Measurements from ENCODE around the gene MACROD1. TPM values are rescaled to one million over a fixed set of nuclear protein-coding genes. Genes with fewer than 3 reads are reported as not detected.

The MACROD1 gene
- total and polyA plus RNA-seq, 9 of the 15 experiments (the other 6 are each of a cell fraction or from before 2014, with no cell fraction given) = 1.1 to 60.0 (median 26.4) TPM

DNA sequence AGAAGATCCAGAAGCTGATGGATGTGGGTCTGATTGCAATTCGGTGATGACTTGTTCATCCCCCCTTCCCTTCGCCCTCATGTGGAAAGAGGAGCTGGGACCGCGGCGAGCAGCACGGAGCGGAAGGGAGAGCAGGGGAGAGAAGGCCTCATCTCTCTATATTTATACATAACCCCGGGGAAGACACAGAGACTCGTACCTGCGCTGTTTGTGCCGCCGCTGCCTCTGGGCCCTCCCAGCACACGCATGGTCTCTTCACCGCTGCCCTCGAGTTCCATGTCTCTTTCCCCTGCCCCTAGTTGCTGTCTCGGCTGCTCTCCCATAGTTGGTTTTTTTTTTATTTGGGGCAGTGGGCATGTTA, 38.1 kb upstream of the MACROD1 start:
- H3K9ac ChIP-seq (ENCODE audit: insufficient read depth in 1 of 2, low read depth in 2 of 2, low read length in 2 of 2) = peak overlapping the region in 1 of 2 experiments; percentile 49; a peak in 2 of 4 replicates
- no peak for FAIRE-seq
- ChIA-PET CTCF (ENCODE audit: low intra/inter-chr PET ratio) (interaction anchor here (0.7 to 1.8 kb wide), 4 partner anchors 65 to 163 kb away, joined by 4 to 11 read pairs (median 8); no protein-coding TSS in a partner anchor), POLR2A (interaction anchor here (0.6 to 8.2 kb wide), 9 partner anchors 13 to 153 kb away, joined by 3 to 77 read pairs (median 6); partner anchors contain the start of genes CATSPERZ, ESRRA, NUDT22 and TRPT1)
- in situ Hi-C loops (cut with MboI) = no loop called here
- no peak overlapping the region for H3K4me3 ChIP-seq
- H3K36me3 ChIP-seq (ENCODE audit: control insufficient read depth, insufficient read depth, low read length) = peaks cover 86% of the 10 kb centered on the region
- H2AFZ ChIP-seq (ENCODE audit: low read depth, low read length) = no peak overlapping the region
- H3K27me3 ChIP-seq (ENCODE audit: control insufficient read depth in 2 of 2, insufficient read depth in 2 of 2, low read length in 2 of 2) = no peaks in the 10 kb centered on the region
- H3K9me1 ChIP-seq (ENCODE audit: control insufficient read depth, insufficient read depth, low read length) = peaks cover 8% of the 10 kb centered on the region
- 86% methylated on average over 16 of the region's 16 CpGs for WGBS (ENCODE audit: insufficient coverage, low coverage, missing lambda C conversion rate)
- no peaks in the 10 kb centered on the region for H3K9me3 ChIP-seq (replicated peaks; ENCODE audit: control insufficient read depth, insufficient read depth, low read depth, low read length)
- DNase-seq (ENCODE audit: extremely low read depth in 1 of 4, low spot score in 3 of 4) = no peak
- H3K4me2 ChIP-seq (ENCODE audit: insufficient read depth, low read length) = no peak overlapping the region
- BruUV-seq (replicated peaks) = TSS peak; percentile 31
- peaks cover 35 to 55% of the 10 kb centered on the region in 2 experiments for H3K4me1 ChIP-seq (replicated peaks in 1 of 2; ENCODE audit: control insufficient read depth in 2 of 2, insufficient read depth in 2 of 2, low read length in 2 of 2)
- peaks cover 35% of the 10 kb centered on the region for H3K79me2 ChIP-seq (ENCODE audit: control insufficient read depth, insufficient read depth, low read length)
- no peaks in the 10 kb centered on the region; the same call in 1 of the 2 replicates for H4K20me1 ChIP-seq (replicated peaks; ENCODE audit: control insufficient read depth, insufficient read depth, low read length)
- ATAC-seq = no peak
- intact Hi-C loops (cut with micrococcal nuclease) = loop anchor here (1.0 kb wide), 2 partner anchors 66 to 100 kb away; no protein-coding TSS in a partner anchor
- H3K27ac ChIP-seq (ENCODE audit: extremely low read depth, low read depth, low read length) = peak overlapping the region; percentile 29; the same call in 2 of the 3 replicates
- TF ChIP-seq, protein P1, sequence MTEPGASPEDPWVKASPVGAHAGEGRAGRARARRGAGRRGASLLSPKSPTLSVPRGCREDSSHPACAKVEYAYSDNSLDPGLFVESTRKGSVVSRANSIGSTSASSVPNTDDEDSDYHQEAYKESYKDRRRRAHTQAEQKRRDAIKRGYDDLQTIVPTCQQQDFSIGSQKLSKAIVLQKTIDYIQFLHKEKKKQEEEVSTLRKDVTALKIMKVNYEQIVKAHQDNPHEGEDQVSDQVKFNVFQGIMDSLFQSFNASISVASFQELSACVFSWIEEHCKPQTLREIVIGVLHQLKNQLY (CRISPR knock-in tag; conservative IDR thresholded peaks at IDR 0.05) = no peak
- TF ChIP-seq ZNF717 (CRISPR knock-in tag; IDR thresholded peaks at IDR 0.05) = no peak
- TF ChIP-seq, protein P2, sequence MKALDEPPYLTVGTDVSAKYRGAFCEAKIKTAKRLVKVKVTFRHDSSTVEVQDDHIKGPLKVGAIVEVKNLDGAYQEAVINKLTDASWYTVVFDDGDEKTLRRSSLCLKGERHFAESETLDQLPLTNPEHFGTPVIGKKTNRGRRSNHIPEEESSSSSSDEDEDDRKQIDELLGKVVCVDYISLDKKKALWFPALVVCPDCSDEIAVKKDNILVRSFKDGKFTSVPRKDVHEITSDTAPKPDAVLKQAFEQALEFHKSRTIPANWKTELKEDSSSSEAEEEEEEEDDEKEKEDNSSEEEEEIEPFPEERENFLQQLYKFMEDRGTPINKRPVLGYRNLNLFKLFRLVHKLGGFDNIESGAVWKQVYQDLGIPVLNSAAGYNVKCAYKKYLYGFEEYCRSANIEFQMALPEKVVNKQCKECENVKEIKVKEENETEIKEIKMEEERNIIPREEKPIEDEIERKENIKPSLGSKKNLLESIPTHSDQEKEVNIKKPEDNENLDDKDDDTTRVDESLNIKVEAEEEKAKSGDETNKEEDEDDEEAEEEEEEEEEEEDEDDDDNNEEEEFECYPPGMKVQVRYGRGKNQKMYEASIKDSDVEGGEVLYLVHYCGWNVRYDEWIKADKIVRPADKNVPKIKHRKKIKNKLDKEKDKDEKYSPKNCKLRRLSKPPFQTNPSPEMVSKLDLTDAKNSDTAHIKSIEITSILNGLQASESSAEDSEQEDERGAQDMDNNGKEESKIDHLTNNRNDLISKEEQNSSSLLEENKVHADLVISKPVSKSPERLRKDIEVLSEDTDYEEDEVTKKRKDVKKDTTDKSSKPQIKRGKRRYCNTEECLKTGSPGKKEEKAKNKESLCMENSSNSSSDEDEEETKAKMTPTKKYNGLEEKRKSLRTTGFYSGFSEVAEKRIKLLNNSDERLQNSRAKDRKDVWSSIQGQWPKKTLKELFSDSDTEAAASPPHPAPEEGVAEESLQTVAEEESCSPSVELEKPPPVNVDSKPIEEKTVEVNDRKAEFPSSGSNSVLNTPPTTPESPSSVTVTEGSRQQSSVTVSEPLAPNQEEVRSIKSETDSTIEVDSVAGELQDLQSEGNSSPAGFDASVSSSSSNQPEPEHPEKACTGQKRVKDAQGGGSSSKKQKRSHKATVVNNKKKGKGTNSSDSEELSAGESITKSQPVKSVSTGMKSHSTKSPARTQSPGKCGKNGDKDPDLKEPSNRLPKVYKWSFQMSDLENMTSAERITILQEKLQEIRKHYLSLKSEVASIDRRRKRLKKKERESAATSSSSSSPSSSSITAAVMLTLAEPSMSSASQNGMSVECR (CRISPR knock-in tag; IDR thresholded peaks at IDR 0.05) = peak; percentile 32; the same call in 1 of the 2 replicates
- TF ChIP-seq HEY1 (CRISPR knock-in tag; IDR thresholded peaks at IDR 0.05; ENCODE audit: borderline replicate concordance) = no peak
- TF ChIP-seq, protein P3, sequence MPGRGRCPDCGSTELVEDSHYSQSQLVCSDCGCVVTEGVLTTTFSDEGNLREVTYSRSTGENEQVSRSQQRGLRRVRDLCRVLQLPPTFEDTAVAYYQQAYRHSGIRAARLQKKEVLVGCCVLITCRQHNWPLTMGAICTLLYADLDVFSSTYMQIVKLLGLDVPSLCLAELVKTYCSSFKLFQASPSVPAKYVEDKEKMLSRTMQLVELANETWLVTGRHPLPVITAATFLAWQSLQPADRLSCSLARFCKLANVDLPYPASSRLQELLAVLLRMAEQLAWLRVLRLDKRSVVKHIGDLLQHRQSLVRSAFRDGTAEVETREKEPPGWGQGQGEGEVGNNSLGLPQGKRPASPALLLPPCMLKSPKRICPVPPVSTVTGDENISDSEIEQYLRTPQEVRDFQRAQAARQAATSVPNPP (IDR thresholded peaks at IDR 0.05; ENCODE audit: borderline replicate concordance, insufficient read depth, insufficient read length) = no peak
- TF ChIP-seq BRF1 (IDR thresholded peaks at IDR 0.05; ENCODE audit: borderline replicate concordance, extremely low read depth, insufficient read length) = no peak
- no peak for TF ChIP-seq WHSC1 (IDR thresholded peaks at IDR 0.05; ENCODE audit: low read length)
- TF ChIP-seq NFYB (IDR thresholded peaks at IDR 0.05; ENCODE audit: extremely low read depth, insufficient read length) = no peak
- TF ChIP-seq ATF1 (CRISPR knock-in tag; IDR thresholded peaks at IDR 0.05) = no peak
- no peak for TF ChIP-seq ATF1 (tag; IDR thresholded peaks at IDR 0.05)
- TF ChIP-seq TEAD1 (CRISPR knock-in tag; IDR thresholded peaks at IDR 0.05) = peak in 1 of 2 experiments; percentile 25; a peak in 1 of 4 replicates
- TF ChIP-seq NCOA4 (IDR thresholded peaks at IDR 0.05; ENCODE audit: partially characterized antibody) = no peak
- no peak for TF ChIP-seq SRSF3 (IDR thresholded peaks at IDR 0.05; ENCODE audit: insufficient read depth, low read length)
- TF ChIP-seq, protein P4, sequence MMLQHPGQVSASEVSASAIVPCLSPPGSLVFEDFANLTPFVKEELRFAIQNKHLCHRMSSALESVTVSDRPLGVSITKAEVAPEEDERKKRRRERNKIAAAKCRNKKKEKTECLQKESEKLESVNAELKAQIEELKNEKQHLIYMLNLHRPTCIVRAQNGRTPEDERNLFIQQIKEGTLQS (IDR thresholded peaks at IDR 0.05) = no peak
- TF ChIP-seq, protein P4 (CRISPR knock-in tag; conservative IDR thresholded peaks at IDR 0.05) = no peak
